Measurements from ENCODE around the gene CAMK1D.

Gene CAMK1D

DNA sequence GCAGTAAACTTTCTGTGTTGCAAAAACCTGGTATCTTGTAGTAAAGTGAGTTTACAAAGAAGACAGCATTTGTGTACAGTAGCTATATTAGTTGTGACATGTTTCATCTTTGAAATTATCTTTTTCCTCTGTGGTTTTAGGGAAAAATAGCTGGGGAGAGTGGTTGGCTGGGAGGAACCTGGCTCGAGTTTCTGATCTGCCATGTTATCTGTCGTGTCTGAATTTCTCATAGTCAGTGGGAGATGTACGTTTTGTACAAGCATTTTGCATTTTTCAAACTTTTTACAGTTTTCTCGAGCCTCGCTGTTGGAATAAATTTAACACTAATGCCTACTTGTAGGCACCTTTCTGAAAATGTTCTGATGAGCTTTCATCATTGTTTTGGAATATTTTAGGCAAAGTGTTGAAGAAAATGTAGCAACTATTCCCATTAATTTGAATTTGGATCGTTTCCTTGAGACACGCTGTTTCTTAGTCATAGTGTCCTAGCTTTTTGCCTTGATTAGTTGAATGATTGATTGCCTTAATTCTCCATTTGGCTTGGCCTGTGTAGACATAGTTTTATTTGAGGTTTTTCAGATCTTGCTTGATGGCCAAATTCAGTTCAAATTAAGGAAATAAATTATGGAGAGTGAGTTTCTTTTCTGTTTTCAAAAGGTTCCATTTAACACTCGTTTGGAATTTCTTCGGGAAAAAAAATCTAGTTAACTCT is 65.1 kb downstream of the CAMK1D start:
- Mint-ChIP-seq H3K27ac (no peak overlapping the region), H3K36me3 (peaks cover 7% of the 10 kb centered on the region), H3K9me3 (ENCODE audit: low read depth) (peaks cover 5% of the 10 kb centered on the region), H3K27me3 (no peaks in the 10 kb centered on the region), H3K4me1 (ENCODE audit: low read depth) (peaks cover 42% of the 10 kb centered on the region), H3K4me3 (no peak overlapping the region)

DNA sequence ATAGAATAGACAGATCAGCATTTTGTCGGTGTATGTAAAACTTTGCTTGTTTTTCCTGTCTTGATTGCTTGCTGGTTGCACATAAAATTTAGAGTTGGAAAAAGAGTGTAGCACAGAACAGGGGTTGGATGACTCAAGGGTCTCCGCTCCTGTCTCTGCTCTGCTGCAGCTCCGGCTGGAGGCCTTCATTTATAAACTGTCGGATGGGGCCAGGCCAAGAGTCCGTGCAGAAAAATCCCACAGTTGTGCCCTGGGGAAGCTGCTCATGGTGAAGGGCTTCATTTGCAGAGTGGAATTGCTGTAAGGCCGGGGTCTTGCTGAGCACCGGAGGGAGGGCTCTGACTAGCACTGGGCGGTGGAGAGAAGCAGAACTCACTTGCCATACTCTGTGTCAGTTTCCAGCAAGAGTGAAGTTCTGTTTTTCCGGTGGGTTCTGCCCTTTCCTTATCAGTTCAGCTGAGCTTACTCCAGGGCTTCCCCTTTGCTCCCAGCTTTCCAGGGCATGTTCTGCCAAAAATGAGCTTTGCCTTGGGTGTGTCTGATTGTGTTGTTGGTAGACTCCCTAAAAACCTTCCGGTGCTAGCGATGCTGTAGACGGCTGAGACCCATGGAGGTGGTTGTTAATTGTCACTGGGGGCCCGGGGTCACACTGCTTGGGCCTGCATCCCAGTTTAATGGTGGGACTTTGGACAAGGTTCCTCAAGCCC is 67.2 kb downstream of the CAMK1D start:
- Mint-ChIP-seq H3K36me3 (peaks cover 3% of the 10 kb centered on the region), H3K27ac (no peak overlapping the region), H3K4me3 (no peak overlapping the region), H3K27me3 (no peaks in the 10 kb centered on the region), H3K9me3 (ENCODE audit: low read depth) (peaks cover 5% of the 10 kb centered on the region), H3K4me1 (ENCODE audit: low read depth) (peaks cover 41% of the 10 kb centered on the region)

DNA sequence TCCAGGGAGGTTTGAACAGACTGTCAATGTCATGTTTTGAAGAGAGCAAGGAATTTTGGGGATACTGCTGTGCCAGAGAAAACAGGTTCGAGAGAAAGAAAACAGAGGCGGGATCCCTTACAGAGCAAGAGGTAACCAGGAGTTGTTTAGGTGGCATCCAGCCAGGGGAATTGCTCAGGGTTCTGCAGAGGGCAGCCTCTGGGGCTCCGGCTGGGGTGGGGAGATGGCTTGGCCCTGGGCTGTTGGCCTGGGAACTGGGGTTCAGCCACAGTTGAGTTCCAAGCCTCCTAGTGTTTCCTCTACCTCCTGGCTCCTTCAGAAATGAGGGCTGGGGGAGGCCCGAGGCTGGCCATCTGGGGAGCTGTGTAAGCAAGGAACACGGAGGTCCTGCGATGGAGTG is 68.0 kb downstream of the CAMK1D start:
- no peak overlapping the region for H3K4me3 Mint-ChIP-seq
- no peaks in the 10 kb centered on the region for H3K27me3 Mint-ChIP-seq
- H3K36me3 Mint-ChIP-seq: peaks cover 3% of the 10 kb centered on the region
- peaks cover 43% of the 10 kb centered on the region for H3K4me1 Mint-ChIP-seq (ENCODE audit: low read depth)
- peaks cover 5% of the 10 kb centered on the region for H3K9me3 Mint-ChIP-seq (ENCODE audit: low read depth)
- no peak overlapping the region for H3K27ac Mint-ChIP-seq

DNA sequence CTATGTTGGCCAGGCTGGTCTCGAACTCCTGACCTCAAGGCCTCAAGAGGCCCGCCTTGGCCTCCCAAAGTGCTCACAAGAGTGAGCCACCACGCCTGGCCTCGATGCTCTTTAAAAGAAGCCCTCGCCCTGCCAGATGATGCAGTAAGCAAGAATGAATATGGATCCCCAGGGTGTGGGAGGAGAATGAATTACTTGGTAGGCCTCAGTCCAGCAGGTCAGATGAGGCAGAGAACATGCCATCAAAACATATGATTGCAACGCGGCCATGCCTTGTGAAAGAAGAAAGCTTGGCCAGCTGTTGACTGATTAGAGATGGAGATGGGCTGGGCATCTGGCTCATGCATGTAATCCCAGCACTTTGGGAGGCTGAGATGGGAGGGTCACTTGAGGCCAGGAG is 68.7 kb downstream of the CAMK1D start:
- Mint-ChIP-seq H3K4me1 (ENCODE audit: low read depth) (peaks cover 38% of the 10 kb centered on the region), H3K4me3 (no peak overlapping the region)

DNA sequence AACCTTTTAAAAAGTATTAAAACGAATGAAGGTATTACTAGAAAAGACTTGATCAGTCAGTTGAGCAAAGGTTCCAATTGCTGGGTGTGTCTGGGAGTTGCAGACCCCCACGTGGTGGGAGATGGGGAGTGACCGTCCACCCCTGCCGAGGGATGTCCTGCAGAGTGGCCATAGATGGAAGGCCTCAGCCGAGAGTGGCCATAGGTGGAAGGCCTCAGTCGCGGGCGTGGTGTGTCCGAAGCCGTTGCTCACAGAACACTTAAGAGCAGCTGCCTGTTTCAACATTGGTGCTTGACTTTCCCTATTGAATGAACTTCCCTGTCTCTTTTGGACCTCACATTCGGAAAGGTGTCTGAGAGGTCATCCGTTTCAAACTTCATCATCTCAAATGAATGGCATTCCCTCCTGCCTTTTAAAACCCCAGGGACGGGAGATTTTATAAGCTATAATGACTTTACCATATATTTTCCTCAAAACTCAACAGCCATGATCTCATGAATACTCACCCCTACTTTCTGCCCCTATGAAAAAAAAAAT is 69.4 kb downstream of the CAMK1D start:
- peak overlapping the region; percentile 38 for H3K4me3 Mint-ChIP-seq

More for the DNA sequence above, 68.7 kb downstream of the CAMK1D start:
- H3K9me3 Mint-ChIP-seq (ENCODE audit: low read depth): peaks cover 5% of the 10 kb centered on the region
- H3K36me3 Mint-ChIP-seq: peaks cover 3% of the 10 kb centered on the region
- no peaks in the 10 kb centered on the region for H3K27me3 Mint-ChIP-seq
- no peak overlapping the region for H3K27ac Mint-ChIP-seq

DNA sequence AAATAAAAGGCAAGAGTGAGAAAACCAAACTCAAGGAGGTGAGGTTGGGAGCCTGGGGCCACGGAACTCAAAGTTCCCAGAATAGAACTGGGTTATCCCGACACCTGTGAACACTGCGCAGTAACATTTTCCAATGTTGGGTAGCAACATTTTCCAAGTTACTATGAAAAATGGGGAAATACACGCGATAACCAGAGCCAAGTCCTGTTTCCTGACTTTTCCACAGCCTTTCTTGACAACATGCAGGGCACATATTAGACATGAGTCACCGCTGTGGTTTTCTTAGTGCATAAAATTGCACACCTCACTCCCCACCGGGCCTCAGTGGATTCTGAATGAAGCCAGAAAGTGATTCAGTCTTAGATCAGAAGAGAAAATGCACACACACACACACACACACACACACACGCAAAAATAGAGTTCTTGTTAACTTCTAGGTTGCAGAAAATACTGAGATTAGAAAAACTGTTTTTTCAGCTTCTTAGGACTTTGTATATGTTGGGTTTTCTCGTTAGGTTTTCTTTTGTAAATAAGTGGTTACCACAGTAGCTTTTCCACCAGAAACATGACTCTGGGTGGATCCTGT is 70.0 kb downstream of the CAMK1D start:
- H3K27ac Mint-ChIP-seq: peak overlapping the region; percentile 84
- H3K27me3 Mint-ChIP-seq: no peaks in the 10 kb centered on the region
- no peaks in the 10 kb centered on the region for H3K36me3 Mint-ChIP-seq
- H3K4me3 Mint-ChIP-seq: peak overlapping the region; percentile 38
- peaks cover 32% of the 10 kb centered on the region for H3K4me1 Mint-ChIP-seq (ENCODE audit: low read depth)
- H3K9me3 Mint-ChIP-seq (ENCODE audit: low read depth): no peaks in the 10 kb centered on the region

More for the DNA sequence above, 69.4 kb downstream of the CAMK1D start:
- peak overlapping the region; percentile 84 for H3K27ac Mint-ChIP-seq
- no peaks in the 10 kb centered on the region for H3K36me3 Mint-ChIP-seq
- H3K9me3 Mint-ChIP-seq (ENCODE audit: low read depth): no peaks in the 10 kb centered on the region
- H3K4me1 Mint-ChIP-seq (ENCODE audit: low read depth): peaks cover 34% of the 10 kb centered on the region
- H3K27me3 Mint-ChIP-seq: no peaks in the 10 kb centered on the region

DNA sequence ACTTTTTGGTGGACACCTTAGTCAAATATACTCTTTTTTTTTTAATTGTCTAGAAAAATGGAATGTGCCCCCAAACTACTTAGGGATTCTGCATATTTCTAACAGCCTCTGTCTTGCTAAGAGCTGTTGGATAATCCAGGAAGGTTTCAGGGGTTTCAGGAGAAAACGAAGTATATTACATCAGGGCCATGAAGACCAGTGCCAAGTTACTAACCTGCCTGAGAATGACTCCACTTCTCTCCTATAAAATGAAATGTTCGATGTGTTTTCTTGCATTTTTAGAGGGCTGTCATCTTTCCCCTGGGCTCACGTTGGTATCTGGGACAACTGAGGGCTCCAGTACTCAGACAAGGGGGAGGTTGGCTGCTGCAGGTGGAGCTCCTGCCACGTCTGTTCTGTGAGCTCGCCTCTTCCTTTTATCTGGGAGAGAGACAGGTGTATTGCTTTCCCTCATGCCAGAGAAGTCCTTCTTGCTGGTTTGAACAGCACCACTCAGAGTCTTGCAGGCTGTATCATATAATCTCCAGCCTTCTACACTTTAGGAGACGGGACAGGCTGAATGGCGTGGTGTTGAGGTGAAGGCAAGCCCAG is 71.3 kb downstream of the CAMK1D start:
- H3K4me3 Mint-ChIP-seq: no peak overlapping the region
- H3K27me3 Mint-ChIP-seq: no peaks in the 10 kb centered on the region
- peaks cover 32% of the 10 kb centered on the region for H3K4me1 Mint-ChIP-seq (ENCODE audit: low read depth)
- no peak overlapping the region for H3K27ac Mint-ChIP-seq
- H3K9me3 Mint-ChIP-seq (ENCODE audit: low read depth): no peaks in the 10 kb centered on the region
- H3K36me3 Mint-ChIP-seq: no peaks in the 10 kb centered on the region

DNA sequence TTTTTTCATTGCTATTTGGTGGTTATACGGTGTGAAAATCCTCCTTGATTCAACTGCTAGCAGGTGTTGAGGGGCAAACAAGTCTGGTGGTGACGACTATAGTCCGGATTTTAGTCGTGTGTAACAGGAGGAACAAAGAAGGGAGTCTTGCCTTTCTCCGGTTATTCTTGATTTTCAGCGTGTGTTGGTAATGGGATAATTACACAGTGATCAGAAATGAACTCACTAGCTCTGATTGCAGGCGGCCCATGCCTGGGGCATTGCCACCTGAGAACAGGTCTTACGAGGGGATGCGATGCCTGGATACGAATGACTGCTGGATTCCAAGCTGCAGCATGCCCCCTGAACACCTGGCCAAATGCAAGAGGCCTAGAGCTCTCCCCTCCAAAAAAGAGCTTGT is 72.8 kb downstream of the CAMK1D start:
- Mint-ChIP-seq H3K4me1 (ENCODE audit: low read depth) (peaks cover 31% of the 10 kb centered on the region), H3K4me3 (no peak overlapping the region), H3K36me3 (no peaks in the 10 kb centered on the region), H3K9me3 (ENCODE audit: low read depth) (no peaks in the 10 kb centered on the region), H3K27ac (peak overlapping the region; percentile 19), H3K27me3 (no peaks in the 10 kb centered on the region)

DNA sequence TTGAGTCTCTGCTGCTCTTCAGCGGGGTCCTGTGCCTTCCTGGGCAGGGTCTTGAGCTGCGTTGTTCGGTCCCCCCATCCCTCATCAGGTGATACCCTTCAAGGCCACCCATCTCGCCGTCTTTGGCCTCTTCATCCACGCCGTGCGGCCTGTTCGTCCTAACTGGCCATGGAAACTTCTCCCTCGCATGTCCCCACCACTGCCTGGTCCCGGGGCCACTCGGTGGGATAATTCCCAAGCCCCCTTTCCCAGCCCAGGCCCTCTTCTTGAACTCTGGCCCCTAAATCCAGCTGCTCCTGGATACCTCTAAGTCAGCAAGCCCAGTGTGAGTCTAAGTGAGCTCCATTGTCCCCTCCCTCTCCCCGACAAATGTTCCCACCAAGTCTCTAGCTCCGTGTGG is 74.5 kb downstream of the CAMK1D start:
- H3K4me3 Mint-ChIP-seq: no peak overlapping the region
- H3K4me1 Mint-ChIP-seq (ENCODE audit: low read depth): peaks cover 26% of the 10 kb centered on the region
- H3K36me3 Mint-ChIP-seq: no peaks in the 10 kb centered on the region
- no peaks in the 10 kb centered on the region for H3K27me3 Mint-ChIP-seq
- H3K27ac Mint-ChIP-seq: no peak overlapping the region
- no peaks in the 10 kb centered on the region for H3K9me3 Mint-ChIP-seq (ENCODE audit: low read depth)

DNA sequence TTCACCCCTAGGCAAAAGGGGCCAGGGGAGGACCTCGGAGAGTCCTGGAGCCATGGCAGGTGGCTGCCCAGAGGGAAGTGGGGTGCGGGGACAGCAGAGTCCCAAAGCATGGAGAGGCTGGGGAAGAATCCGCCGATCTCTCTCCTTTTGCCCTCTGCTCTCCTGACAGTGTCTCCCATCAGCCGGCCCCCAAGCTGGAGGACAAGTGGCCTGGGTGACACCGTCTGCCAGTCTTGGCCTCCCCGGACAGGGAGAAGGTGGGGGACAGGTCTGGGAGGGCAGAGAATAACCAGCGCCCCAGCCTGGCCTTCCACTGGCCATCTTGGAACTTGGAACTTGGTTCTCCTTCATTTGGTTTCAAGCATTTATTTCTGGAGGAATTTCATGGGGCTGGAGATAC is 77.9 kb downstream of the CAMK1D start:
- peaks cover 5% of the 10 kb centered on the region for H3K4me1 Mint-ChIP-seq (ENCODE audit: low read depth)
- H3K27ac Mint-ChIP-seq: no peak overlapping the region
- H3K27me3 Mint-ChIP-seq: no peaks in the 10 kb centered on the region
- no peak overlapping the region for H3K4me3 Mint-ChIP-seq
- no peaks in the 10 kb centered on the region for H3K9me3 Mint-ChIP-seq (ENCODE audit: low read depth)
- H3K36me3 Mint-ChIP-seq: no peaks in the 10 kb centered on the region

DNA sequence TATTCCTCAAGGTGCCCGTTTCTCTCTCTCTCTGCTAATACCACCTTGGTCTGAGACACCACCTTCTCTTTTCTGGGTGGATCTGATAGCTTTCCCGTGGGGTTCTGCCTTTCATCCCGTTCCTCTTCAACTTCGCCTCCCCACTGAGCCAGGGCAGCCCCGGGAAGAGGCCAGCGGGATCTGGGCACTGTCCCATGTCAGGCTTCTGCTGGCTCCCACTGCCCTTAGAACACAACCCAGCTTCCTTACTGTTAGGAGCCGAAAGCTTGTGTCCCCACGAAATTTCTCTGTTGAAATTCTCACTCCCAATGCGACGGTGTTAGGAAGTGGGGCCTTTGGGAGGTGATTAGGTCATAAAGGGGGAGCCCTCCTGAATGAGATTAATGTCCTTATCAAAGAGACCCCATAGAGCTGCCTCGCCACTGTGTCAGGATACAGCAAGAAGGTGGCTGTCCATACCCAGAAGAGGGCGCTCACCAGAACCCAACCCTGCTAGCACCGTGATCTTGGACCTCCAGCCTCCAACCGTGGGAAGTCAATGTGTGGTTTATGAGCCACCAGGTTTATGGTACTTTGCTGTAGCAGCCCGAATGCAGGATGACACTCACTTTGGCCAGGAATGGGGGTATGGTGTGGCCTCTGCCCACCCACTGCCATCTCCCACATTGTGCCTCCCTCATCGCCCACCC is 79.2 kb downstream of the CAMK1D start:
- Mint-ChIP-seq H3K27ac (no peak overlapping the region), H3K27me3 (no peaks in the 10 kb centered on the region), H3K4me1 (ENCODE audit: low read depth) (peaks cover 5% of the 10 kb centered on the region), H3K4me3 (no peak overlapping the region), H3K36me3 (peaks cover 2% of the 10 kb centered on the region), H3K9me3 (ENCODE audit: low read depth) (no peaks in the 10 kb centered on the region)

DNA sequence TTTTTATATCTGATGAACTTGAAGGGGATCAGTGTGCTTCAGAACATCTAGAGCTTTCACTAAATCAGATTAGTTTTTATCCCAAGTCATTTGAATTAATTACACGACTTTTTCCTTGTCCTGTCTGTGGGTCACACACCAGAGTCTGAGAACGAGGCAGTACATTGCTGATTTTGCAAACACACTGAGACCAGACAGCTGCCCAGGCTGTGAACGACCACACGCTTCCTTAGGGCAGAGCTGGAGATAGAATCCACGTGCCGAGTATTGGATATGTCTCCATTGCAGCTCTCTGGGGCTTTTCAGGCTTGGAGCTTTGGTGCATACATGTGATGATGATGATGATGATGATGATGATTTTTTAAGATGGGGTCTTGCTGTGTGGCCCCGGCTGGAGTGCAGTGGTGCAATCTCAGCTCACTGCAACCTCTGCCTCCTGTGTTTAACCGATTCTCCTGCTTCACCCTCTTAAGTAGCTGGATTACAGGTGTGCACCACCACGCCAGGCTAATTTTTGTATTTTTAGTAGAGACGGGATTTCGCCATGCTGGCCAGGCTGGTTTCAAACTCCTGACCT is 81.1 kb downstream of the CAMK1D start:
- Mint-ChIP-seq H3K4me1 (ENCODE audit: low read depth) (peaks cover 3% of the 10 kb centered on the region), H3K36me3 (peaks cover 2% of the 10 kb centered on the region), H3K4me3 (no peak overlapping the region), H3K9me3 (ENCODE audit: low read depth) (no peaks in the 10 kb centered on the region), H3K27ac (no peak overlapping the region), H3K27me3 (no peaks in the 10 kb centered on the region)

DNA sequence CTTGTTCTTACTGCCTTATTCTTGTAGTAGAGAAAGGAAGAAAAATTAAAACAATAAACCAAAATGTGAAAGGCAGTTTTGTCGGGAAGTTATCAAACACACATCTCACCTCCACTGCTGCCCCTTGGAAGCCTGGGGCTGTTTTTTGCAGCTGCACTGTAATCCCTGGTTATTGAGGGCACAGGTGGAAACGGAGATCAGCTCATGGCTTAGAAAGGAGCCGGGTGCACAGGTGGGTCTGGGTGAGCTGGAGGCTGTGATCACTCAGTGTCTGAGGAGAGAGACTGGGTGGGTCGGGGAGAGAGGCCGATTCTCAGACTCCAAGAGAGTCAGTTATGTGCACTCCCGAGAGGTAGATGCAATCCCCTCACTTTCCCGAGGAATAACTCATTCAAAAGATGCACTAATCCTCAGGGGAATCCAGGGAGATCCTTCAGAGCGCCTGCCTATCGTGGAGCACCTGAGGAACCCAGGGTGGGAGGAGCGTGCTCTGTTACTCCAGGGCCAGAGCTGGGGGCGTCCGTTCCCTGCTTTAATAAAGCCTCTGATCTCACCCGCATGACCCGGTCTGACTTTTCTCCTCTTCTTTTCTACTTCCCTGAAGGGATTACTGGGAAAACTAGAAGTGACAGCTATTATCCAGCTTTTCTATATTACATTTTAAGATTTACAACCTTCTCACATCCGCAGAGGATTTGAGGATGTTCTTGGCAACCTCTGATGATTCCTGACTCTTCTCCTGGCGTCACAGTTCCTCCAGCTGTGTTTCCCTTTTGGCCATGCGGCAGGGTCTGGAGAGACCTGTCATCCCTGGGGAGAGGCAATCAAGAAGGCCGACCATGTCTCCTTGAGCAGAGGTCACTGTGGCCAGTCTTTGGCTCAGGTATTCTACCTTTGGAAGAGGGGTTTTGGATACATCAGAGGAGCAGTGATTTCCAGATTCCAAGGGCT is 82.1 kb downstream of the CAMK1D start:
- Mint-ChIP-seq H3K4me3 (no peak overlapping the region), H3K36me3 (peaks cover 2% of the 10 kb centered on the region), H3K4me1 (ENCODE audit: low read depth) (peaks cover 3% of the 10 kb centered on the region), H3K9me3 (ENCODE audit: low read depth) (no peaks in the 10 kb centered on the region), H3K27ac (no peak overlapping the region), H3K27me3 (no peaks in the 10 kb centered on the region)

Data from activated naive CD8-positive, alpha-beta T cell (primary cell).